Heart left ventricle (tissue), 16 donors: ENCODE data around the gene MSI2. TPM values are rescaled to one million over a fixed set of nuclear protein-coding genes. Genes with fewer than 3 reads are reported as not detected.

ENCODE experiments used
- ATAC-seq, 4 donors: fragments of 200-7000 bp; cut with Tn5 transposase; one replicate each; pipeline ENCODE4 v1.9.1; 2020 to 2022; ENCODE audit warnings: moderate library complexity in 4 of 4, mild to moderate bottlenecking in 3 of 4, moderate number of reproducible peaks in 1 of 4
- DNase-seq, 5 donors: peaks; one replicate each; pipeline ENCODE4 v3.0.0-alpha.2; 2020
- H3K27ac ChIP-seq, 12 donors: fragments of 200-600 bp; sonication (generic) in 4 of 12; one replicate each; pipeline versions ENCODE4 v1.5.0 to v1.8.0; 2016 to 2022; ENCODE audit warnings: mild to moderate bottlenecking in 2 of 12
- H3K27me3 ChIP-seq, 9 donors: fragments of 200-600 bp; sonication (generic) in 2 of 9; one replicate each; pipeline versions ENCODE4 v1.5.1 to v1.8.0; 2016 to 2022; ENCODE audit warnings: mild to moderate bottlenecking in 3 of 9
- H3K36me3 ChIP-seq, 9 donors: fragments of 200-600 bp; sonication (generic) in 2 of 9; one replicate each; pipeline versions ENCODE4 v1.5.0 to v1.8.0; 2018 to 2022; ENCODE audit warnings: mild to moderate bottlenecking in 2 of 9
- H3K4me1 ChIP-seq, 12 donors: fragments of 200-600 bp; sonication (generic) in 4 of 12; one replicate each; pipeline versions ENCODE4 v1.5.0 to v1.8.0; 2016 to 2022; ENCODE audit warnings: mild to moderate bottlenecking in 3 of 12
- H3K4me3 ChIP-seq, 12 donors: fragments of 200-600 bp; sonication (generic) in 4 of 12; one replicate each; pipeline versions ENCODE4 v1.5.0 to v1.8.0; 2017 to 2022; ENCODE audit warnings: mild to moderate bottlenecking in 9 of 12, moderate library complexity in 4 of 12
- H3K9me3 ChIP-seq, 12 donors: fragments of 200-600 bp; sonication (generic) in 4 of 12; one replicate each; pipeline versions ENCODE4 v1.5.0 to v1.8.0; 2016 to 2022; ENCODE audit warnings: mild to moderate bottlenecking in 1 of 12
- CTCF ChIP-seq, 12 donors: fragments of 200-600 bp; sonication (generic) in 4 of 12; IDR thresholded peaks; one replicate each; pipeline versions ENCODE4 v1.5.0 to v1.8.0; 2018 to 2022; ENCODE audit warnings: antibody characterized with exemption in 12 of 12, mild to moderate bottlenecking in 5 of 12
- POLR2A ChIP-seq, 2 donors: fragments of 450-650 bp; IDR thresholded peaks; one replicate each; pipeline ENCODE4 v1.6.1; 2017; ENCODE audit warnings: antibody characterized with exemption in 2 of 2, mild to moderate bottlenecking in 2 of 2, moderate library complexity in 2 of 2
- WGBS, 4 donors: extraction: QIAGEN DNeasy Blood & Tissue Kit in 2 of 4; methylation state at CpG; one replicate each; pipeline versions ENCODE4 v1.1.5 to v1.1.7; 2013 to 2018; 5-methylcytosine and 5-hydroxymethylcytosine counted together
- intact Hi-C, 10 donors: fragments of 100-400 bp; cut with DNase I; formaldehyde crosslinking; loops; one replicate each; pipeline versions ENCODE4 v1.11.1 to v1.14.2; 2022
- polyA plus RNA-seq, 2 donors: library from polyadenylated mRNA; stranded (reverse); fragments of 200-250 nt; gene quantifications; one replicate each; pipeline ENCODE4 v1.2.3, GENCODE V29; 2013
- total RNA-seq, 9 donors: library from RNA; depleted of rRNA in 2 of 9; stranded (reverse); fragments of >200 nt in 2 of 9; fragmentation: NEBNext Ultra II Directional in 3 of 9; extraction: Animal tissue kit (Norgen Biotek cat#: 25700) in 3 of 9; gene quantifications; one replicate each; pipeline versions ENCODE4 v1.1.0 to v1.2.4, GENCODE V29; 2016 to 2023
- donor health status: ischemic (EF 13 %, LVEDD 7.1; RV severe dilation, severe dysfunction).
- donor health status: healthy with polysubstance abuse.
- donor health status: DM: no; HTN: yes; CAD: no.
- donor health status: DM: no; HTN: no; CAD: no.
- donor health status: ischemic (EF 25% LVEDD 6.9; RV normal size, moderate dysfunction).
- donor health status: ischemic (EF 25% LVEDD 5.7; RV mildly dilated, moderate dysfunction).
- donor health status: healthy.
- donor health status: DM: yes; HTN: yes; CAD: no.
- donor health status: ischemic (EF 35%, LVEDD 5.7; RV mildly dilated, moderate dysfunction).
- donor health status: nonischemic (EF 11% LVEDD 7.7; RV severe dilation, severe dysfunction).
- donor health status: DM: yes; HTN: yes; CAD: no.
- donor health status: PGD.
- donor health status: ischemic (EF 29% LVEDD 5.4; RV normal size, mild dysfunction).
- donor health status: nonischemic (EF 23%, LVEDD 6.1; RV moderate dilation, normal function).

Gene MSI2
- total and polyA plus RNA-seq, 11 donors = 35.9 to 120 (median 104) TPM

- intact Hi-C loops = no loop called here
- Histone ChIP-seq H3K36me3 (peaks cover 0 to 7% (median under 1%) of the 10 kb centered on the region in 9 donors), H3K9me3 (no peaks in the 10 kb centered on the region), H3K27ac (no peak overlapping the region), H3K4me3 (no peak overlapping the region), H3K4me1 (no peaks in the 10 kb centered on the region), H3K27me3 (no peaks in the 10 kb centered on the region)
- TF ChIP-seq POLR2A (IDR thresholded peaks at IDR 0.05) = no peak
- no peak for TF ChIP-seq CTCF (IDR thresholded peaks at IDR 0.05)
- DNase-seq (no peak), ATAC-seq (no peak)
- WGBS, 4 donors = 85 to 97% (median 95%) methylated on average over 6 of the region's 6 CpGs
Measured at GRCh38 chr17:57637666-57638010, 381.3 kb downstream of the MSI2 start.

- Histone ChIP-seq H3K4me1 (no peaks in the 10 kb centered on the region), H3K27ac (no peak overlapping the region), H3K4me3 (no peak overlapping the region), H3K36me3 (peaks cover 0 to 4% (median 0%) of the 10 kb centered on the region in 9 donors), H3K27me3 (no peaks in the 10 kb centered on the region), H3K9me3 (no peaks in the 10 kb centered on the region)
- intact Hi-C loops = no loop called here
- WGBS, 4 donors = 91 to 98% (median 94%) methylated on average over 8 of the region's 8 CpGs
- ATAC-seq = no peak
- TF ChIP-seq CTCF (IDR thresholded peaks at IDR 0.05) (no peak), POLR2A (IDR thresholded peaks at IDR 0.05) (no peak)
- DNase-seq = no peak
Measured at GRCh38 chr17:57638284-57638683, 382.0 kb downstream of the MSI2 start.

GRCh38 chr17:57639381-57639780 is 383.1 kb downstream of the MSI2 start:
- DNase-seq (no peak), ATAC-seq (no peak)
- Histone ChIP-seq H3K27ac (no peak overlapping the region), H3K4me1 (no peaks in the 10 kb centered on the region), H3K27me3 (no peaks in the 10 kb centered on the region), H3K36me3 (peaks cover 0 to 3% (median 0%) of the 10 kb centered on the region in 9 donors), H3K9me3 (no peaks in the 10 kb centered on the region), H3K4me3 (no peak overlapping the region)
- 85 to 98% (median 91%) methylated on average over 5 of the region's 5 CpGs for WGBS, 4 donors
- TF ChIP-seq POLR2A (IDR thresholded peaks at IDR 0.05) = no peak
- TF ChIP-seq CTCF (IDR thresholded peaks at IDR 0.05) = no peak
- intact Hi-C loops = no loop called here

- no peak for TF ChIP-seq CTCF (IDR thresholded peaks at IDR 0.05)
- TF ChIP-seq POLR2A (IDR thresholded peaks at IDR 0.05) = no peak
- H3K9me3 ChIP-seq = no peaks in the 10 kb centered on the region
- DNase-seq = no peak
- ATAC-seq = no peak
- H3K4me3 ChIP-seq = no peak overlapping the region
- no peaks in the 10 kb centered on the region for H3K27me3 ChIP-seq
- 87 to 96% (median 92%) methylated on average over 6 to 7 of the region's 7 CpGs for WGBS, 4 donors
- intact Hi-C loops = loop anchor here in 1 of 10 donors (2.0 kb wide), 1 partner anchor 15 kb away; no protein-coding TSS in a partner anchor
- H3K4me1 ChIP-seq = no peaks in the 10 kb centered on the region
- H3K36me3 ChIP-seq = peaks cover 0 to 3% (median 0%) of the 10 kb centered on the region in 9 donors
- no peak overlapping the region for H3K27ac ChIP-seq
Measured at GRCh38 chr17:57640079-57640478, 383.8 kb downstream of the MSI2 start.
